SW480 (cell line): ENCODE data around the gene SMYD3.

Experiments used
- DNase-seq: peaks from one replicate; pipeline ENCODE4 v3.0.0-alpha.2; 2016; ENCODE audit warnings: low spot score

SMYD3 gene

GRCh38 chr1:245870698-245871097 is 636.4 kb downstream of the SMYD3 start:
- no peak for DNase-seq

- no peak for DNase-seq
Measured at GRCh38 chr1:245869847-245870246, 637.2 kb downstream of the SMYD3 start.

GRCh38 chr1:245867738-245868137 is 639.3 kb downstream of the SMYD3 start:
- no peak for DNase-seq

- DNase-seq, result no peak
Measured at GRCh38 chr1:245864872-245865271, 642.2 kb downstream of the SMYD3 start.

GRCh38 chr1:245863566-245864184 is 643.4 kb downstream of the SMYD3 start:
- DNase-seq, result no peak

GRCh38 chr1:245862812-245863540 is 644.1 kb downstream of the SMYD3 start:
- DNase-seq, result no peak

GRCh38 chr1:245860657-245861544 is 646.2 kb downstream of the SMYD3 start:
- DNase-seq, result no peak

GRCh38 chr1:245859493-245860114 is 647.5 kb downstream of the SMYD3 start:
- no peak for DNase-seq

- DNase-seq, result peak; percentile 6
Measured at GRCh38 chr1:245858722-245859492, 648.2 kb downstream of the SMYD3 start.

- no peak for DNase-seq
Measured at GRCh38 chr1:245858022-245858721, 648.9 kb downstream of the SMYD3 start.

- DNase-seq, result no peak
Measured at GRCh38 chr1:245856944-245857531, 650.0 kb downstream of the SMYD3 start.

GRCh38 chr1:245855846-245856730 is 651.0 kb downstream of the SMYD3 start:
- DNase-seq, result no peak

GRCh38 chr1:245853291-245853690 is 653.8 kb downstream of the SMYD3 start:
- DNase-seq, result no peak

GRCh38 chr1:245843101-245843500 is 664.0 kb downstream of the SMYD3 start:
- DNase-seq, result no peak

- DNase-seq, result no peak
Measured at GRCh38 chr1:245842106-245842505, 665.0 kb downstream of the SMYD3 start.

- DNase-seq, result no peak
Measured at GRCh38 chr1:245840971-245841370, 666.1 kb downstream of the SMYD3 start.

- DNase-seq, result no peak
Measured at GRCh38 chr1:245837718-245838117, 669.4 kb downstream of the SMYD3 start.

- DNase-seq, result no peak
Measured at GRCh38 chr1:245835386-245835785, 671.7 kb downstream of the SMYD3 start.

GRCh38 chr1:245834002-245834401 is 673.1 kb downstream of the SMYD3 start:
- DNase-seq, result no peak
